GM20000 (cell line): ENCODE measurements around the gene UBASH3B.

ENCODE experiments used
- DNase-seq: peaks from one replicate; pipeline ENCODE4 v3.0.0; 2012; ENCODE audit warnings: low spot score
- CTCF ChIP-seq: IDR thresholded peaks from 2 replicates; pipeline ENCODE4 v1.5.1; 2012; ENCODE audit warnings: mild to moderate bottlenecking, control low read depth; ENCODE audit errors: extremely low read depth, missing control alignments

Gene UBASH3B

DNA sequence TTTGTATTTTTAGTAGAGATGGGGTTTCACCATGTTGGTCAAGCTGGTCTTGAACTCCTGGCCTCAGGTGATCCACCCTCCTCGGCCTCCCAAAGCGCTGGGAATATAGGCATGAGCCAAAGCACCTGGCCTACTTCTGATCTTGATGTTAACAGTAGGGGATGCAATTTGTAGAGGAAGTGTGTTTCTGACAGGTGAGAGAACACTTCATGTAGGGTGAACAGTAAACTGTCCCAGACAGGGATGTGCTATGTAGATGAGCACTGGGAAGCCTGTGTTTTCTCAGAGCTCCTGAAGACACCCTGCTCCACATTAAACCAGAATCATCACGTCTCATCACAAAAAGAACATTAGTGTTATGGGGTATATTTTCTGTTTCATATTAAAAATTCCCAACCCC lies 45.1 kb downstream of the UBASH3B start:
- DNase-seq, result no peak
- TF ChIP-seq CTCF, result no peak

GRCh38 chr11:122701143-122701542 lies 45.6 kb downstream of the UBASH3B start:
- TF ChIP-seq CTCF, result no peak
- no peak for DNase-seq

GRCh38 chr11:122703541-122704272 lies 48.2 kb downstream of the UBASH3B start:
- TF ChIP-seq CTCF, result no peak
- no peak for DNase-seq

- DNase-seq, result no peak
- no peak for TF ChIP-seq CTCF
Observed at GRCh38 chr11:122705396-122705795, 49.9 kb downstream of the UBASH3B start.

GRCh38 chr11:122706291-122707088 lies 51.0 kb downstream of the UBASH3B start:
- no peak for TF ChIP-seq CTCF
- no peak for DNase-seq

DNA sequence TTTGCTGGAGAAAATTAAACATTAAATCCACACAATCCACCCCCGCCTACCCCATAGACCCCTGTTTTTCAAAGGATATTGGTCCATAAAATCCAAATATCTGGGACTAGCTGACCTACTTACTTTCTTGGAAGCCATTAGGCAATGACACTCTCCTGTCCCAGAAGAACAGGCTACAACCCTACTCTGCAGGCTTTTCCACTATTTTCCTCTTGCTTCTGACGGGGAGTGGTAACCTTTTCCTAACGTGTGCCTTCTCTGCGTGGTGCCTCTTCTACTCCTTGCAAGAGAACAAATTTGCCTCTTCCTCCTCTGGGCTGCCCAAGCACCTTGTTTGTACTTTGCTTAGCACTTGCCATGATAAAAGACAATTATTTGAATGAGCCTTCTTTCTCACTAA lies 51.6 kb downstream of the UBASH3B start:
- DNase-seq, result no peak
- TF ChIP-seq CTCF, result no peak

DNA sequence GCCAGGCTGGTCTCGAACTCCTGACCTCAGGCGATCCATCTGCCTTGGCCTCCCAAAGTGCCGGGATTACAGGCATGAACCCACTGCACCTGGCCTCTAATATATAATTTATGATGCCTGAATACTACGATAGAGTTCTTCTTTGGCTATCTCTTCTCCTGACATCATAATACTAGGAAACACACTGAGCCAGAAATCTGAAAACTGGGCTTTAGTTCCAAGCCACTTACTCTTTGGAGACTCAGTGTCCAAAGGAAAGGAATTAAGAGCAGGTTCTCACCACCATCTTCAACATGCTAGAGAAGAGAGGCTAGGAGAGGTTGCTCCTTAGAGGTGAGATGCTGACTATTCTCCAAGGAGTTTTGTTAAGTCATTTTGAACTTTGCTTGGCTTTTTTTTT lies 52.4 kb downstream of the UBASH3B start:
- TF ChIP-seq CTCF, result no peak
- no peak for DNase-seq
